D721Med (cell line): ENCODE results near the gene OGDHL.

Experiments used
- DNase-seq: peaks from one replicate; pipeline ENCODE4 v3.0.0; 2011; ENCODE audit warnings: low spot score; ENCODE audit not compliant: insufficient read length
- FAIRE-seq: peaks from 2 replicates; lab custom pipeline; 2011; peaks lifted over from hg19 to GRCh38; lab: Jason Lieb, UNC
- TF ChIP-seq, protein P1 (sequence below): IDR thresholded peaks from 2 replicates; pipeline ENCODE4 v1.5.1; 2012; ENCODE audit warnings: mild to moderate bottlenecking, control low read depth; ENCODE audit not compliant: insufficient read depth; ENCODE audit errors: missing control alignments

OGDHL gene

DNA sequence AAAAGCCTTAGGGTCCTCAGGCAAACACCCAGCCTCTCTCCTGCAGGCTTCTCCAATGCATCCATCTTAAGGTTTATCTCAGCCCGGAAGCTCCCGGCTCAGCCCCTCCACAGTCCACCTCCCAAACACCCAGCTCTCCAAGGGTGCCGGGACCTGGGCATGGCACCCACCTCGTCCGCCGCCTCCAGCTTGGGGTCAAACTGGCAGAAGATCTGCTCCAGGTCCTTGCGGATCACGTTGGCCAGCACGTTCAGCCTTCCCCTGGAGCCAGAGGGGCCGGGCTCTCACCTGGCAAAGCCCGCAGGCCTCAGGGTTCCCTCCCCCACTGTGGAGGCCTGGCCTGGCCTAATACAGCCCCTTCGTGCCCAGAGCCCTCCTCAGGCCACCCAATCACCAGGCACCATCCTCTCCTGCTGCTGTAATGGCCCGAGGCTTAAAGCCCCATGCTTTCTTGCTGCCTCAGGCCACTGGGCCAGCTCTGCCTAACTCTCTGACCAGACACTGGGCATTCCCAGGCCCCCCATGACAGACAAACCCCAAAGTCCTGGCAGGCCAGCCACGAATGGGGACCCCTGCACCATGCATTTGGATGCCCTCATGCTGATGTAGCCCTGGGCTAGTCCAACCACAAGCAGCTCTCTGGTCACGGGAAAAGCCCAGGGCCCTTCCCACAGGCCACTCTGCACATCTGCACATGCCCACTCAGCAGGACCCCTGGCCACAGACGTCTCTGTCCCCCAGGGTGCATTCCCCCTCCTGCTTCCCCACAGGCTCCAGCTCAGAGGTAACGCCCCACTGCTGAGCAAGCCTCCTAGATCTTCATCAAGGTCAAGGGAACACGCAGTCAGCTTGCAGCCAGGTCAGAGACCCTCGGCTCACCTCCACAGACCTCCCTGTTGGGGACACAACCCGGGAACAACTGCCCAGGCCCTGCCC, 12.3 kb downstream of the OGDHL start:
- TF ChIP-seq, protein P1, sequence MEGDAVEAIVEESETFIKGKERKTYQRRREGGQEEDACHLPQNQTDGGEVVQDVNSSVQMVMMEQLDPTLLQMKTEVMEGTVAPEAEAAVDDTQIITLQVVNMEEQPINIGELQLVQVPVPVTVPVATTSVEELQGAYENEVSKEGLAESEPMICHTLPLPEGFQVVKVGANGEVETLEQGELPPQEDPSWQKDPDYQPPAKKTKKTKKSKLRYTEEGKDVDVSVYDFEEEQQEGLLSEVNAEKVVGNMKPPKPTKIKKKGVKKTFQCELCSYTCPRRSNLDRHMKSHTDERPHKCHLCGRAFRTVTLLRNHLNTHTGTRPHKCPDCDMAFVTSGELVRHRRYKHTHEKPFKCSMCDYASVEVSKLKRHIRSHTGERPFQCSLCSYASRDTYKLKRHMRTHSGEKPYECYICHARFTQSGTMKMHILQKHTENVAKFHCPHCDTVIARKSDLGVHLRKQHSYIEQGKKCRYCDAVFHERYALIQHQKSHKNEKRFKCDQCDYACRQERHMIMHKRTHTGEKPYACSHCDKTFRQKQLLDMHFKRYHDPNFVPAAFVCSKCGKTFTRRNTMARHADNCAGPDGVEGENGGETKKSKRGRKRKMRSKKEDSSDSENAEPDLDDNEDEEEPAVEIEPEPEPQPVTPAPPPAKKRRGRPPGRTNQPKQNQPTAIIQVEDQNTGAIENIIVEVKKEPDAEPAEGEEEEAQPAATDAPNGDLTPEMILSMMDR: no peak
- FAIRE-seq: no peak

DNA sequence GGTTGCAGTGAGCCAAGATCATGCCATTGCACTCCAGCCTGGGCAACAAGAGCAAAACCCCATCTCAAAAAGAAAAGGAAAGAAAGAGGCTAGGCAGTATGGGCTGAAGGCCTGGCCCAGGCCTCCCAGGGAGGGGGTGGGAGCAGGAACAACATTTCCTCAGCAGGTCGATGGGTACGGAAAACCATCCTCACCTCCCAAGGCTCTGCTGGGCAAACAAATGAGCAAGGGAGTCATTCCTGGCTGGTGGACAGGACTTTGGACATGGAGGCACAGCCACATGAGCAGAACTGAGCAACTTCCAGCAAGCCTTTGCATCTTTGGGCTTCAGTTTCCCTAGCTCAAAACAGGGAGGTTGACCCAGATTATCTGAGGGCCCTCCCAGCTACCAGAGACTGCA, 13.0 kb downstream of the OGDHL start:
- FAIRE-seq (no peak), DNase-seq (no peak)
- TF ChIP-seq, protein P1: no peak

More for the DNA sequence above, 12.3 kb downstream of the OGDHL start:
- peak; percentile 13 for DNase-seq

DNA sequence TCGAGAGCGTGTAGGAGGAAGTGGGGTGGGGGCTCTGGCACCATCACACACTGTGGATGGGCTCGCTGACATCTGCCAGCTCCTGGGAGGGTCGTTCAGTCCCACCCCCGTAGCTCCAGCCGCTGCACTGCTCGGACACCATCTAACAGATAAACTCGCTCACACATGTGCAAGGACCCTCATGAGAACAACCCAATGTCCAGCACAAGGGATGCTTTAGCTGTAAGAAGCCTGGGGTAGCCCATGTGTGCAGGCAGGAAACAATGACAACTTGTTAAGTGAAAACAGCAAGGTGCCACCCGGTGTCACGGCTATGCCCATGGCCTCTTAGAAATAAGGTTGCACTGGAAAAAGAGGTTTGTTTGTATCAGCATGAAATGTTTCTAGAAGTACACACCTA, 14.1 kb downstream of the OGDHL start:
- TF ChIP-seq, protein P1: no peak
- DNase-seq (peak; percentile 11), FAIRE-seq (no peak)

DNA sequence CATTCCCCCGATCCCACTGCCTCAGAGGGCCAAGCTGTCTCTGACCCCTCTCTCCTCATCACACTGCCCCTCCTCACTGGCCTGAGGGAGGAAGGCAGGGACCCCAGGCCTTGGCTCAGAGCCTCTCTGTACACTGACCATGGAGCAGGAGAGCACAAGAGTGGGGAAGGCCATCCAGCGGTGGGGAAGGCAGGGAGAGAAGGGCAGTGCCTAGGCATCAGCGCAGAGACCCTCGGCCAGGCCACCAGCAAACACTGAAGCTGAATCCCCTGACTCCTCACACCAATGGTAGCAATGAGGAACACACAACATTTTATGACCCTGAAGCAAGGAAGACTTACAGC, 14.8 kb downstream of the OGDHL start:
- TF ChIP-seq, protein P1: no peak
- DNase-seq (peak; percentile 6), FAIRE-seq (no peak)

DNA sequence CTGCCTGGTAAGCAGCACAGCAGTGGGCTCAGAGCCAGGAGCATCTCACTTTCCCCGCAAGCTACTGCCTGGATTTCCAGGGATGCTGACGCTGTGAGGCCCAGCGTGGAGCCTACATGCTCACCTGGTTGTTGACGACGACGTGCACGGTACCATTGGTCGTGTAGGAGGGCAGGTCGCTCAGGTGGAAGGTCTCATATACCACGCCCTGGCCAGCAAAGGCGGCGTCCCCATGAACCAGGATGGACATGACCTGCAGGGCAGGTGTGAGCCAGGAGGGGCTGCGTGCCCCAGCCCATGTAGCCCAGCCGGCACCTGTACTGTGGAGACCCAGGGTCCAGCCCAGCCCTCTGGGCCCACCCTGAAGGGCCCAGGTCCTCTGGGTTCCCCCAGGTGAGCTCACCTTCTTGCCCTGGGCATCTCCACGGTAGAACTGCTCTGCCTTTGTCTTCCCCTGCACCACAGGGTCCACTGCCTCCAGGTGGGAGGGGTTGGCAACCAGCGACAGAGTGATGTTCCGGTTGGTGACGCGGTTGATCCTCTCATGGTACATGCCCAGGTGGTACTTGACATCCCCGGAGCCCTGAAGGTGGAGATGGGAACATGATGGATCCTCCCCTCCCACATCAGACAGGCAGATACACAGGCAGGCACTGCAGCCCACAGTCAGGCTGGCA, 15.4 kb downstream of the OGDHL start:
- DNase-seq (peak; percentile 4), FAIRE-seq (no peak)
- TF ChIP-seq, protein P1: no peak

DNA sequence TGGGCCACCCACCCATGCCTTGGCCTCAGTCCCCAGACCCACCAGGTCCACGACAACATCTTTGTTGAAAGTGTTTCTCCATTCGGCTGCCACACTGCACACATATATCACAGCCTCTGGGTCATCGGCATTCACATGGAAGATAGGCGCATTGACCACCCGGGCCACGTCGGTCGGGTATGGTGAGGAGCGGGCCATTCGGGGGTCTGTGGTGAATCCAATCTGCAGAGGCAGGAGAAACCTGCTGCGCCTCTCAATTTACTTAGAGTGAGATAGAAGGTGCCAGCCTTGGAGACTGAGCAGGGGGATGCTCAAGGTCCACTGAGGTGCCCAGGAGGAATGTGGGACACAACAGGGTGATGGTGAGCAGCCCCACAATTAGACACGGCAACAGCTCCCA, 16.4 kb downstream of the OGDHL start:
- no peak for FAIRE-seq
- TF ChIP-seq, protein P1: no peak
- peak; percentile 13 for DNase-seq
